ENCODE data around the gene TGFB2.

The TGFB2 gene

GRCh38 chr1:218332416-218332815, 12.7 kb upstream of the TGFB2 start:
- no peak for DNase-seq (ENCODE audit: low spot score)

DNA sequence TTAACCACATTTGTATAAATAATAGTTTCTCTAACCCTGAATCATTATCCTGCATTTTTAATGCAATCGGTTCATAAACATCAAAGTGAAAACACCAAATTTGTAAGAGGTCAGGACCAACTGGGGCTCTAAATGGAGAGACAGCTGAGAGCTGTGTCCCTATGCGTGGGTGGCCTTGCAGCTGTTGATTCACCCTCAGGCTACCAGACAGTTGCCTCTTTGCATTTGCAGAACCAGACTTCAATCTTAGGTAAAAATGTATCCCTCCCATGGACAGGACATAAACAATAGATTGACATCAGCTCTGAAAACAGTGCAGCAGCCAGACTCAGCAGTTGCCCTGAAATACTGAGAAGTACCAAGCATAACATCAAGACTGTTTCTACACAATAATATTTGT, 8.8 kb upstream of the TGFB2 start:
- no peak for DNase-seq (ENCODE audit: low spot score)

- no peak for DNase-seq (ENCODE audit: low spot score)
Measured at GRCh38 chr1:218339267-218339831, 5.8 kb upstream of the TGFB2 start.

DNA sequence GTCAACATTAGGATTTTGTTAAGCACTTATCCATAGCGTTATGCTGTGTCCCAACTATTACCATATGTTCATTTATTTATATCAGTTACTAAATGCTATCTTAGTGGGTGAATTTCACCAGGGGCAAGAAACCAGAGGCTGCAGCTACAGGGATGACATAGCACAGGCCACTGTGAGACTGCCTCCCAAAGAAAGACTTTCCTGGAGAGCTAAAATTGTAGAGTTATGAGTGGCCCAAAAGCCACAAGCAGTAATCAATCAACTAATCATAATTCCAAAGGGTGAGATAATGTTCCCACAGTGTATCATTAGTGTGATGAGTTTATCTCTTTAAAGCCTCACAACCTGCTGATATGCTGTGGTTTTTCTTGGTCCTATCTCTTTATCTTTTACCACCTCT, 3.8 kb upstream of the TGFB2 start:
- DNase-seq (ENCODE audit: low spot score): no peak

DNA sequence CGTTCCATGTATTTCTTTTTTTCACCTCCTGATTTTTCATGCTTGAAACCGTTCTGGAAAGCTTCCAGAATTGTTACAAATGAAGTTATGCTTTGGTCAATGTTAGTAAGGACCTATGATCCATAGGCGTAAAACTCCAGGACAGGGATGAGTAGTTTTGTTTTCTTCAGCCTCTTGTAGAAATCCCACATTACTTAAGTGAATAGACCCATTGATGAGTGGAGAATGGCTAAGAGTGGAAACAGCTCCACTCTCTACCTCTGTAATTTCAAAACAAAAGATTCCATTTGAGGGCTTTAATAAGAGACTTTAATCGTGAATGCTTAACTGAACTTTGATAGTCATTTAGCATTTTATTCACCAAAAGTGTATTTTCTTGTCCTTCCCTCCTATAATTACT, 3.0 kb upstream of the TGFB2 start:
- DNase-seq (ENCODE audit: low spot score): no peak

GRCh38 chr1:218345673-218346390, 696 bp downstream of the TGFB2 start:
- peak; percentile 55 for DNase-seq (ENCODE audit: low spot score)

GRCh38 chr1:218346391-218347204, 1.5 kb downstream of the TGFB2 start:
- no peak for DNase-seq (ENCODE audit: low spot score)

GRCh38 chr1:218347336-218347722, 2.2 kb downstream of the TGFB2 start:
- peak; percentile 26 for DNase-seq (ENCODE audit: low spot score)

DNA sequence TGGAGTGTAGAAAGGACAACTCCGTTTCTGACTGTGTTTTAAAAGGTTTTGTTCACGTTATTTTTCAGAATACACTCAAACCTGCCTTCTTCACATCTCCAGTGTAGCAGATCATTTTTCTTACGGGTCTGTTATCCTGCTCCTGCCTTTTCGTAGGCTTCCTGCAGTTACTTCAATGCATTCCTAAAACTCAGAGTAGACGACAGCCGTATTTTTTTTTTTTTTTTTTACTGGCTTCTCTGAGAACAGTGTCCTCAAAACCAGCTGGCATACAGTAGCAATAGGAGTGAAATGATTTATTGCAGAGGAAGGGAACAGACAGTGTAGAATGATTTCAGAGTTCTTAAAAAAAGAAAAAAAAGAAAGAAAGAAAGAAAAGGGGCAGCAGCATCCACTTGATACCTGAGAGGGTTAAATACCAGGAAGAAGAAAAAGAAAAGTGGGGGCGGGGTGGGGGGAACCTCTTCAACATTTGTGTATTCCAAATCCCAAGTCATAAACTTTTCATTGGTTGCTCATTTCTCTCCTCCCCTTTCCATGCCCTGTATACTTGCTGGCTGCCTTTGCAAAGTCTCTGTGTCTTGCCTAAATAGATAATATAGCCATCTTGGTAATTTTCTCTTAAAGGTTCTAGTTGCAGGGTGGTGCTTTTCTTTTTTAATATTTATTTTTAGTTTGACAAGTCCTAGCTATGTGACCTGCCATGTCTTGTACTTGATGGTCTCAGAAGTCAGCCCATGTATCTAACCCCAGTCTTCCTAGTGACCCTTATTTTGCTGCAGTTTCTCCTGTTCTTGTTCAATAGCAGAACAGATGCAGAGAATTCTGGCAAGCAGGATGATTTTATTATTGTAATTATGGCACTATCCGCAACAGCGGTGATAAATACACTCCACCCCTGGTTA, 2.8 kb downstream of the TGFB2 start:
- no peak for DNase-seq (ENCODE audit: low spot score)

DNA sequence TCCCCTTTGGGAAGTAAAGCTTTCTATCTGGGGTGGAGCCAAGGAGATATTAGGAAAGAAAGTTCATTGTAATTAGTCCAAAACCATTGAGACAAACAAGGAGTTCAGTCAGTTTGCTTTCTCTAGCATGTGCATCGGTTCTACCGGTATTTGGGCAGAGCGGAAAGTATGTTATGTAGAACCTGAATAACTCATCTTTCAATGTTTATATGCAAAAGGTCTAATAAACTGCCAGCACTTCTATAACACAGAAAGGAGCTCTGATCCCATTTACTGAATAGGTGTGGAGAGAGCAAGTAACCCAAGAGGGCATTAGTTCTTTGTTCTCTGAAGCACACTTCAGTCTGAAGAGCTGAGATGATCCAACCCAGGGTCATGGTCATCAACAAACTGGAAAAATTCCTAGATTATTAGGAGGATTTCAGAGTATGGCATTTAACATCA, 3.5 kb downstream of the TGFB2 start:
- no peak for DNase-seq (ENCODE audit: low spot score)

DNA sequence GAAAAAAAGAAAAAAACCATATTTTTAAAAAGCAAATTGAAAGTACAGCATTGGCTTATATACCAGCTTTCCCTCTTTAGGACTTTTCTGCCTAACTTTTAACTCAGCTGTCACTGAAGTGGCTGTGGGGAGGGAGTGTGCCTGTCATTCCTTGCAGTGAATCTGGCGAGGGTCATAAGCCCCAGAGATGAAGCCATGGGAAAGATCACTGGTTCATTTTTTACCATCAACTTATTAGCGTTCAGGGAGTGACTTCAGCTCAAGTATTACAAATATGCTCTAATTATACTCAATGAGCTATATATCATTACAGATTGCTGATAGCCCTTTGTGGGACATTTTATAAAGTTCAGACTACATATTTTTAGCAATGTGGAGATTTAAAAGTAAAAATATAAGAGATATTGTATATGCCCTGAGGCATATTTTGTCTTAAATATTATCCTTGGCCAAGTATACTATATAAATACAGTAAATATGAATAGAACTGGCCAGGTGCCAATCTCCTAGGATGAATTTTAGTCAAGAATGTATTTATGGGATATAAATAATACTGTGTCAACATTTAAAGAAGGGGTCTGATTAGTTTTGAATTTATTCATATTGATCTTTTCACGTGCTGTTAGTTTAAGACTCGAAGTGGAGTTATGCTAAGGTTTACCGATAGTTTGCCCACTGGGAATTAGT, 4.4 kb downstream of the TGFB2 start:
- DNase-seq (ENCODE audit: low spot score): no peak

GRCh38 chr1:218350035-218350525, 4.9 kb downstream of the TGFB2 start:
- DNase-seq (ENCODE audit: low spot score): no peak

DNA sequence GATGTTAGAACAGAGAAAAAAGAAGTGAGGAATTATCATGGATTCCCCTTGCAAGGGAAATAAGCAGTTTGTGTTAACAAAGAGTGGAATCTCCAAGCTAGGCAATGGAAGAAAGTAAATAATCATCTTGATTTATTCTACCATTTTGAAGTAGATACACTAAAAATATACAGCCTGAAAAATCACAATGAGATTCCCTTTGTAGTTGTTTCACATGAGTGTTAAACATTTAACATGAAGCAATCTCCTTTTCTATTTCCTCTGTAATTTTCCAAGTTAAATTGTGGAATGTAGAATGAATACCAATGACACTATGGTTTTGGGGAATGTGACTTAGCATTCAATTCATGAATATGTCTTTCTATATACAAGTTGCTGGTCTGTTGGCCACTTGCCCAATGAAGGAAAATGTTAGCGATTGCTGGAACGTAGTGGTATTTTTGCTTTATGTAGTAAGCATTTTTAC, 5.7 kb downstream of the TGFB2 start:
- no peak for DNase-seq (ENCODE audit: low spot score)

DNA sequence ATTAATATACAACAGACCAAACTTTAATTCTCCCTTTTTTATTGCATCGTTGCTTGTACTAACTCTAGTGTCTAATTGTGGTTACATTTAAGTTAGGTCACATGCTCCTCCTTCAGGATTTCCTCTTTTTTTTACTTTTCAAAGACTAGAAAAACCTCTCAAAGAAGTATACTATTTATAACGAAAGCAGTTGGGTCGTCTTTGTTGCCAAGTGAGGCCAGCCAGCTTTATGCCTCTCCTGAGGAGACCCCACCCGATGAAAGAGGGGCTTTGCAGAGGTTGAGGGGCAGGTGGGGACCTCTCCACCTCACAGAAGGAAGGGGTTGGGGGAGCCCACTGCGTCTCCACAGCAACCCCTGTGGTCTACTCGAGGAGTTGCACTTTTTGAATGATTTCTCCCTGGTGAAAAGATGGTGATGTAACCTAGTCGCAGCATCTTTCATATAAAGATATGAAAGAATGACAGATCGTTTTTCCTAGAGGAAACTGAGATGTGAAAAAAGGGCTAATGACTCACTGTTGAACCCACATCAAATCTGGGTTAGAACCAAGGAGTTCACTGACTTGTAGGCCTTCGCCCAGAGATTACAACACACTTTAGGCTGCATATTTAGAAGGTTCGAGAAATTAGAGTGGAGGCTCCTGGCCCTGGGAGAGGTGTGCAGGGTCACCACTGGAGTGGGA, 6.4 kb downstream of the TGFB2 start:
- DNase-seq (ENCODE audit: low spot score): peak; percentile 33

DNA sequence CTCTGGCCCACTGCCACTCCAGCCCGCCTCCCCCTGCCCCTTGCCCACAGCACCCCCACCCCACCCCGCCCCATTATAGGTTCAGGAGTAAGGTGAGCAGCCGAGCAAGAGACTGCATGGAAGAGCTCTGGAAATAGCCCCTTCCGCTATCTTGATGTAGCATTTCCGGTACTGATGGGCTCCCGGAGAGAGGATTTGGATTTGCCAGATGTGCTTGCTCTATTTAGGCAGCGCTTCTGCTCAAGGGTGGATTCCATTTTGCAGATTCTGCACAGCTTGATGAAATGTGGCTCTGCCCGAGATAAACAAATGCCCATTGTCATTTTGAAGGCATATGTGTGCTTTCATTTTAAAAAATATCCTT, 6.9 kb downstream of the TGFB2 start:
- DNase-seq (ENCODE audit: low spot score): no peak

DNA sequence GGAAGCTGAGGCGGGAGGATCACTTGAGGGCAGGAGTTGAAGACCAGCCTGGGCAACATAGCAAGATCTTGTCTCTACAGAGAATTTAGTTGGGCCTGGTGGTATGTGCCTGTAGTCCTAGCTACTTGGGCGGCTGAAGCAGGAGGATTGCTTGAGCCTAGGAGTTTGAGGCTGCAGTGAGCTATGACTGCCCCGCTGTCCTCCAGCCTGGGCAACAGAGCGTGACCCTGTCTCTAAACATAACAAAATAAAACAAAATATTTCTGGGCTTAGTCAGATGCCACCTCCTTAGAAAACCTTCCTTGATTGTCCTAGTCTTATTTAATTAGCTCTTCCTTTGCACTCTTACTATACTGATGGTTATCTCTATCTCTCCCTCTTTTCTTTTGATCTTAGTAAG, 8.5 kb downstream of the TGFB2 start:
- no peak for DNase-seq (ENCODE audit: low spot score)

DNA sequence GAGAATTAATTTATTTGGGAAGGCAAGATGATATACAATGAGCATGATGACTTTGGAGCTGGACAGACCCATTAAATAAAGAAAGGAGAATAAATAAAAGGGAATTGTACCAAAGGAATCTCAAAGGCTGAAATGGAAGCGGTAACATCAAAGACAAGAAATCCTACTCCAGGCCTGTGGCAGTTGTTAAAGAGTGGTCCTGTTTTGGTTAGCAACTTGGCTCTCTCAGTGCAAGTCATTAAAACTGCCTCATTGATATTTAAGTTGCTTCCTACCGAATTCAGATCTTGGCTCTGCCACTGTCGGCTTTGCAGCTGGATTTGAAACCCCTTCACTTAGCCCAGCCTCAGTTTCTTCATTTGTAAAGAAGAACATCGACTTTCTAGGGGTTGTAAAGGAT, 10.1 kb downstream of the TGFB2 start:
- DNase-seq (ENCODE audit: low spot score): no peak

DNA sequence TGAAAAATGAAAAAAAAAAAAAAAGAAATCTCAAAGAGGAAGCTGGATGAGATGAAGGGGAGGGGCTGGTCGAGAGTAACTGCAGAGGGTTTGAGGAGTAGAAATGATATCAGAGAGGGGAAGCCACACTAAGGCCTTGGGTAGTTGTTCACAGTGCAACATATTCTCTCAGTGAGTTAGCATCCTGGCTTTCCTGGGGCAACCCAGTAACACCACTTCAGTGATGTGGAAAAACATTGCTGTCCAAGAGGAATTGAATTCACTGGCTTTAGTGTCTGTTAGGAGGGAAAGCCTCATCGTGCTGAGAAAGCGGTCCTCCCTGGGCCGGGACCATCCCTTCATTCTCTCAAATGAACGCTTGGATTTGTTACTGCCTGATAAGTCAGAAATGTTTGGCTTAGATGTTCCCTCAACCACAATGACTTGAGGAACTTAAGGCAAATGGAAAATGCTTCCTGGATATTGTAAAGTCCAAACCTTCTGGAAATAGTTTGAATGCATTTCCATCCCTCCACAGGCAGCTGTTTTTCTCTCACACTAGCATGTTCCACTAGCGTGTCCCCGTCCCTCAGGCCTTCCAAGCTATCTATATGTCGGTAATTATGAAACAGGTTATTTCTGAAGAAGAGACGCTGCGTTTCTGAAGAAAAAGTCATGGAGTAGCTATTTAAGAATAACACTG, 12.2 kb downstream of the TGFB2 start:
- no peak for DNase-seq (ENCODE audit: low spot score)

GRCh38 chr1:218357893-218358232, 12.7 kb downstream of the TGFB2 start:
- DNase-seq (ENCODE audit: low spot score): no peak

All from iPS-NIHi11 (cell line).